BE2C (cell line): ENCODE measurements around the gene ADAMTS16.

Source experiments
- DNase-seq: peaks from one replicate; pipeline ENCODE4 v3.0.0-alpha.2; 2020
- H3K27me3 ChIP-seq: fragments of 250-450 bp; sonication (Bioruptor Pico); 2 replicates; pipeline ENCODE4 v1.5.1; 2020; ENCODE audit warnings: mild to moderate bottlenecking
- H3K36me3 ChIP-seq: fragments of 250-450 bp; sonication (Bioruptor Pico); 2 replicates; pipeline ENCODE4 v1.5.1; 2020; ENCODE audit warnings: mild to moderate bottlenecking
- H3K4me1 ChIP-seq: fragments of 250-450 bp; sonication (Bioruptor Pico); 2 replicates; pipeline ENCODE4 v1.5.1; 2020
- H3K4me3 ChIP-seq: 2 replicates; pipeline ENCODE4 v1.5.1; 2011; ENCODE audit warnings: low read depth, low read length
- H3K9me3 ChIP-seq: fragments of 250-450 bp; sonication (Bioruptor Pico); 2 replicates; pipeline ENCODE4 v1.5.1; 2020
- CTCF ChIP-seq: IDR thresholded peaks from 2 replicates; pipeline ENCODE4 v1.5.1; 2012; ENCODE audit warnings: mild to moderate bottlenecking, low read depth, low read length

Gene ADAMTS16

GRCh38 chr5:5290674-5291334 is 150.7 kb downstream of the ADAMTS16 start:
- TF ChIP-seq CTCF = no peak
- H3K27me3 ChIP-seq = no peaks in the 10 kb centered on the region
- no peak for DNase-seq
- no peaks in the 10 kb centered on the region for H3K9me3 ChIP-seq
- no peaks in the 10 kb centered on the region for H3K36me3 ChIP-seq
- H3K4me3 ChIP-seq = no peak overlapping the region
- peaks cover 9% of the 10 kb centered on the region for H3K4me1 ChIP-seq

GRCh38 chr5:5291357-5291756 is 151.2 kb downstream of the ADAMTS16 start:
- H3K9me3 ChIP-seq = no peaks in the 10 kb centered on the region
- H3K27me3 ChIP-seq = no peaks in the 10 kb centered on the region
- DNase-seq = no peak
- no peaks in the 10 kb centered on the region for H3K36me3 ChIP-seq
- no peak for TF ChIP-seq CTCF
- H3K4me1 ChIP-seq = peaks cover 10% of the 10 kb centered on the region
- no peak overlapping the region for H3K4me3 ChIP-seq

DNA sequence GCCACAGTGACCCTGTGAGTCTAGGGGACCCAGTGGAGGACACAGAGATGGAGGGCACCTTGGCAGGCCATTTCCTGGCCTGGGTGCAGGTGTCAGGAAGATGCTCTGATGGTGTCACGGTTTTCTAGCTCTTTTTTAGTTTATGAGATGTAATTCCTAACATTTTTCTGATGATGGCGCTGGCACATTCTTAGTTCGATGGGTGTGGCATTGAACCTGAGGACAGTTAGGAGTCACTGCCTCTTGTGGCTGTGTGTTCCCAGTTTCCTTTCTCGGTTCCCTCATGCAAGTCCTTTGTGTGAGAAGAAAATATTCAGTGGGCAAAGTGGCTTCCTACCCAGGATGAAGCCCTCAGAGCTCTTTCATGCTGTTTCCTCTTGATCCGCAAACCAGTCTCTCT is 152.9 kb downstream of the ADAMTS16 start:
- TF ChIP-seq CTCF = peak; percentile 20; the same call in 1 of the 2 replicates
- no peak for DNase-seq
- Histone ChIP-seq H3K27me3 (no peaks in the 10 kb centered on the region), H3K9me3 (no peaks in the 10 kb centered on the region), H3K4me1 (peaks cover 22% of the 10 kb centered on the region), H3K36me3 (no peaks in the 10 kb centered on the region), H3K4me3 (no peak overlapping the region)

DNA sequence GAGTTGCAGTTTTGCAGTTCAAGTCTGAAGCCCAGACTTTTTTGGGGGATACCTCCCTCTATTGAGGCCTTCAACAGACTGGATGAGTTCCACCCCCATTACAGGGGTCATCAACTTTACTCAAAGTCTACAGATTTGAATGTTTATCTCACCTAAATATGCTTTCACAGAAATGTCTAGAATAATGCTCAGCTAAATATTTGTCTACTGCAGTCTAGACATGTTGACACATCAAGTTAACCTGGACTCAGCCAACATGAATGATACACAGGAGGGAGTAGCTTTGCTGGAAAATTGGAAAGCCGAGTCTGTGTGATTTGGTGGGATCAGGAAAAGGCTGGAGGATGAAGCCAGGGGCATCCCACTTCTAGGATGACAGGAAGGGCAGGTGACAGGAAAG is 154.3 kb downstream of the ADAMTS16 start:
- no peak for DNase-seq
- Histone ChIP-seq H3K9me3 (no peaks in the 10 kb centered on the region), H3K4me1 (peaks cover 32% of the 10 kb centered on the region), H3K4me3 (no peak overlapping the region), H3K36me3 (no peaks in the 10 kb centered on the region), H3K27me3 (no peaks in the 10 kb centered on the region)
- TF ChIP-seq CTCF = no peak

DNA sequence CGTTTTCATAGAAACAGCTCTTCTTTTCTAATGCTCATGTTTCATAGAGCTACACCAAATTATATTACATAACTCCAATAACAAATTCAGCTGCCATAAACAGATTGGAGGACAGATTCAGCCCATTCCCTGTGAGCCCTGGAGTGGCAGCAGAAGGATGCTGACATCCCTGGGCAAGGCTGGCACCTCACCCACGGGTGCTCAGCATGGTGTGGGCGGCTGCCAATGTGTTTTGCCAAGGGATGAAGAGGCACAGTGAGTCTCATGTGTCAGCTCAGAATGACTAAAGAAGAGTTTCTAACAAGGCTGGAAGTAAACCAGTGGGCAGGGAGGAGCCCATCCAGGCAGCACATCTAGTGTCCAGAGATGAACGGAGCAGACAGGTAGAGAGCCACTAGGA is 155.2 kb downstream of the ADAMTS16 start:
- Histone ChIP-seq H3K9me3 (no peaks in the 10 kb centered on the region), H3K27me3 (no peaks in the 10 kb centered on the region), H3K4me3 (no peak overlapping the region), H3K4me1 (peaks cover 37% of the 10 kb centered on the region), H3K36me3 (no peaks in the 10 kb centered on the region)
- TF ChIP-seq CTCF = no peak
- no peak for DNase-seq

- no peak for TF ChIP-seq CTCF
- H3K9me3 ChIP-seq = no peaks in the 10 kb centered on the region
- DNase-seq = no peak
- H3K4me3 ChIP-seq = no peak overlapping the region
- H3K36me3 ChIP-seq = no peaks in the 10 kb centered on the region
- H3K27me3 ChIP-seq = no peaks in the 10 kb centered on the region
- H3K4me1 ChIP-seq = peaks cover 37% of the 10 kb centered on the region
Observed at GRCh38 chr5:5296051-5296450, 155.9 kb downstream of the ADAMTS16 start.
